CD4-positive, alpha-beta T cell treated with Interferon alpha-2 for 1 hour (primary cell): ENCODE data around the gene TNS4.

Source experiments
- DNase-seq, 2 donors: peaks; one replicate each; pipeline ENCODE4 v3.0.0-alpha.2; 2020 to 2022

Gene TNS4

DNA sequence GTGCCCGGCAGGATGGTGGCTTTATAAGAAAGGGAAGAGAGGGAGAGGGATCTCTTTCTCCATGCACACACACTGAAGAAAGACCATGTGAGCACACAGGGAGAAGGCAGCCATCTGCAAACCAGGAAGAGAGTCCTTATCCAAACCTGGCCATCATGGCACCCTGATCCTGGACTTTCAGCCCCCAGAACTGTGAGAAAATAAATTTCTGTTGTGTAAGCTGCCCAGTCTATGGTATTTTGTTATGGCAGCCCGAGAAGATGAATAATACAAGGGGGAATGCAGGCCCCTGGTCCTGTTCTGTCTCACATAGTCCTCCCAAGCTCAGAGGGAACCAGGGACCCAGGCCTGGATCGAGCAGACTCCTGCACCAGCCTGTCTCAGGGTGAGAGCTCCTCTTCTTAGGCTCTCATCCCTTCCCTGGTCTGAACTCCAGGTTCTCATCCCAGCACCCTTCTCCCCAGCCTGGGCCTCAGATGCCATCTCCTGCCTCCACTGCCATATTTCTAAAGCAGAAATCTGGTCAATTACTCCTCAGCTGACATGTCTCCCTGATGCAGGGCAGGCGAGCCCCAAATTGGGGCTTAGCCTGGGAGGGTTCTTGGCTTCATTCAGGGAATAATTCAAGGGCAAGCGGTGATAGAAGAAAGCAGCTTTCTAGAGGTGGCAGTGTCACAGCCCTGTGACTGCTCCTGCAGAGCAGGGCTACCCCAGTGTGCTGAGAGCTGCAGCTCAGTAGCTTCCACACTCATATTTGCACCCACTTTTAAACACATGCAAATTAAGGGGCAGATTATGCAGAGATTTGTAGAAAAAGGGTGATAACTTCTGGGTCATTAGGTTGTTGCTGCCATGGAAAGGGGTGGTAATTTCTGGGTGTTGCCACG is 29.3 kb downstream of the TNS4 start:
- DNase-seq = no peak

GRCh38 chr17:40470932-40471828 is 30.2 kb downstream of the TNS4 start:
- DNase-seq = no peak

- no peak for DNase-seq
These were observed 31.4 kb downstream of the TNS4 start for GRCh38 chr17:40469805-40470675.

- no peak for DNase-seq
These were observed 32.9 kb downstream of the TNS4 start for GRCh38 chr17:40468560-40468959.

GRCh38 chr17:40467281-40467867 is 34.0 kb downstream of the TNS4 start:
- no peak for DNase-seq

DNA sequence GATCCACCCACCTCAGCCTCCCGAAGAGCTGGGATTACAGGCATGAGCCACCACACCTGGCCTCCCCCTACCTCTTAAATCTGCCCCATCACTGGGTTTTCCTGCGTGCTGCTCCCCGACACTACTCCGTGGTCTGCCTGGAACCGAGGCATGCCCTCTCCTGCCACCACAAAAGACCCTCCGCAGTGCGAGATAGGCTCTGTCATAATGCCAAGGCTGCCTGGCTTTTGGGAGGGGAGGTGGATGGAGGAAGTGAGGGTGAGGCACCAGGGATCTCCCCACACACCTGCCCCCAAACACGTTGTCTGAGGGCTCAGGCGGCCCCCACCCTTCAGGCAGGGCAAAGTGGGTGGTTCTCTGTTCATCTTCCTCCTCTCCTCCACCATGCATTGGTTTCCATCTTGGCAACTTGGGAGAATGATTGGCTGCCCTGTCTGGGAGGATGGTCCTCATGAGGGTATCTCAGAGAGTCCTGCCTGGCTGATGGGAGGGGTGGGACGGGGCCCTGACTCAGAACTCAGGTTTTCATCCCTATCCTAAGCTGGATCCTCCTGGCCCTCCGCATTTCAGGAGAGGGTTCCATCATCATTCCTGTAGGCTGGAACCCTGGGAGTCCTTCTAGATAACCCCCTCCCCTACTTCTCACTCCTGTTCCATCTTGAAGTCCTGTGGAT is 35.0 kb downstream of the TNS4 start:
- no peak for DNase-seq

DNA sequence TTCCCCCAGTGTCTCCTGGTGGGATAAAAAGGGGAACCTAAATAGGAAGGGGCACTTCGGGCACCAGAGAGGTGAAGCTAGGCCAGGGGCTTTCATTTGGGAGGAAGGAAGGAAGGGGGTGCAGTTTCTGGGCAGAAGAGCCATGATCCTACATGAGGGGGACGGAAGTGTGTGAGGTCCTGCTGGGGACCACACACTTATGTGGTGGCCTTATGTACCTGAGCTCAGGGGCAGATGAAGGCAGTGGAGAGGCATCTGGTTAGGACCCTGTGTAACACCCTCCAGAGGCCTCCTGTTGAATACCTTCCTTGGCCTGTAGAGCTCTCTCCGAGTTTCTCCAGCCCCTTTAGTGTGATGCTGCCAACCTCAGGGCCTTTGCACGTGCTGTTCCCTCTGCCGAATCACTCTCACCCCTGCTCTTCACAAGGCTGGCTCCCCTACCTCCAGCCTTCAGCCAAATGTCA is 37.0 kb downstream of the TNS4 start:
- DNase-seq = no peak

DNA sequence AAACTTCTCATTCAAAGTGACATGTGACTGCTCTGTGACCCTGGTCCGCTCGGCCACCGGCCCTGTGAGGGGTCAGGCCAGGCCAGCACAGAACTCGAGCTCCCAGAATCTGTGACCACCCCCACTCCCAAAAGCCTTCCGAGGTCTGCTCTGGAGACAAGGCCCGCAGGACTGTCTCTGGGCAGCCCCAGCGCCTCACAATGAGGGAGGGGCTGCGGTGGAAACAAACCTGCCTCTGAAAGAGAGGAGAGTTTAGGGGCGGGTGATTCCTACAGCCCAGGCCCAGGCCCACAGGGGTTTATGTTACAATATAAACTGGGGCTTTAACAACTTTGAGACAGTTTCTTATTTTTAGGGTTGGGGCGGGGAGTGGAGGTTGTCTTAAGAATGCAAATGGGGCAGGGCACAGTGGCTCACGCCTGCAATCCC is 38.3 kb downstream of the TNS4 start:
- no peak for DNase-seq

GRCh38 chr17:40462343-40463121 is 38.9 kb downstream of the TNS4 start:
- no peak for DNase-seq

- no peak for DNase-seq
These were observed 39.6 kb downstream of the TNS4 start for GRCh38 chr17:40461732-40462342.

- DNase-seq = no peak
These were observed 40.3 kb downstream of the TNS4 start for GRCh38 chr17:40460968-40461731.

DNA sequence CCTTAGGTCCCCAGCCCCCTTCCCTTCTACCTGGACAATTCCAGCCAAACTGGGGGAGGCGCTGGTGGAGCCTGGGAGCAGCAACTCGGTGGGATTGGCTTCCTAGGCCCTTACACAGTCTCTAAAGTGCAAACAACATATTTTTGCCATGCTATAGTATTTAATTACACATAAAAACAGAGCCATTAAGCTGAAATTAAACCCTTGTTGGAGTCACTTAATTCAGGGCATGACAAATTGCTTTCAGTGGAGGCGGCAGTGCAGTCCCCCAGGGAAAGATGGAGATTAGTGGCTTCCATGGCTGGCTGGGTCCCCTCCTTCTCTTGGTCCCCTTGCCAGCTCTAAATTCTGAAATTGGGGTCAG is 40.8 kb downstream of the TNS4 start:
- DNase-seq = no peak

GRCh38 chr17:40459636-40460603 is 41.5 kb downstream of the TNS4 start:
- no peak for DNase-seq

DNA sequence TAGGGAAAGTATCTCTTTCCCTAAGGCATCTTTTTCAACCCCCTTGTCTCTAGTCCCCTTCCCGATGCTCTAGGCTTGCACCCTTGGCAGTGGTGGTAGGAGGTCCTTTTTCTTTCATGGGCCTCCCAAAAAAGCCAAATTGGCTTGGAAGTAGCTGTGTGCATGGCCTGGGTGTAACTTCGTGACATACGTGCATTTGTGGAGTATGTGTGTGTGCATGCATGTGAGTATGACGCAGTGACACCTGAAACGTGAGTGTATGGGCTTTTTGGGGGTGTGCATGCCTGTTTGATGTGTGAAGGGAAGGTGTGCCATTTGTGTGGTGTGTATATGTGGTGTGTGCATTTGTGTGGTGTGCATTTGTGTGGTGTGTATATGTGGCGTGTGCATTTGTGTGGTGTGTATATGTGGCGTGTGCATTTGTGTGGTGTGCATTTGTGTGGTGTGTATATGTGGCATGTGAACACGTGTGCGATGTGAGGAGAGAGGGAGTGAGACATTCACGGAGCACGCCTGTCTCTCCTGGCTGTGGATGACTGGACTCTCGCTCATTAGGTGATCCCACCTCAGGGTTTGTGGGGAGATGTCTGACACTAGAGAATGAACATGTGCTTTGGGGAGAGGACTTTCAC is 42.5 kb downstream of the TNS4 start:
- no peak for DNase-seq

DNA sequence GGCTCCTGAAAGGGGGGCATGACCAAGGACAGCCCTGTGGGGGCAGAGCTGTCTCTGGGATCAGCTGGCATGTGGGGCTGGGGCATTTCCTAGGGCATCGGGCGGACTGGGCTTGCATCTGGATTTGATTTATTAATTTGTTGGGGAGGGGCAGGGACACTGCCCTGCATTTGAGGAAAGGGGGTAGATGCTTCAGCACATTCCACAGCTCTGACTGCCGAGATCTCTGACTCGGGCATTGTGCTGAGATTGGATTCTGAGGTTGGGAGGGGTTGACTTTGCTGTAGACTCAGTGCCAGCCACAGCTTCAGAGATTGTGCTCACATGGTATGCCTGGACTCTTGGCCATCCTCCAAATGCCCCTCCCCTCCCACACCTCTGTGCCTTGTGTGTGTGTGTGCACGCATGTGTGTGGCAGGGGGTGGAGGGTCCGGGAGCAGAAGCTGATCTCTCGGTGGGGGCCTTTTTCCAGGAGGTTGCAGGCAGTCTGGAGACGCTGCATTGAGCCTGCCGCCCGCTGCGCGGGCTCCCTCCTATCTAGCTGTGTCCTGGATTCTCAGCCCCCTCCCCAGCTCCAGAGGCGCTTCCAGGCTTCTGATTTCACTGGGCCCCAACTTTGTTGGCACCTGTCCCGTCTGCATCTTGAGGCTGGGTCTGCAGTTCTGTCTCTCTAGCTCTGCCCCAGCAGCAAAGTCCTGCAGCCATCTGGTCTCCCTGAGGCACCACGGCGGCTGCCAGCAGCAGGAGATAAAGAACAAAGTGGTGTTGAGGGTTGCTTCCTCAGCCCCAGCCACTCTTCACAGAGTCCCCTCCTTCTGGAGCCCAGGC is 43.2 kb downstream of the TNS4 start:
- DNase-seq = no peak

DNA sequence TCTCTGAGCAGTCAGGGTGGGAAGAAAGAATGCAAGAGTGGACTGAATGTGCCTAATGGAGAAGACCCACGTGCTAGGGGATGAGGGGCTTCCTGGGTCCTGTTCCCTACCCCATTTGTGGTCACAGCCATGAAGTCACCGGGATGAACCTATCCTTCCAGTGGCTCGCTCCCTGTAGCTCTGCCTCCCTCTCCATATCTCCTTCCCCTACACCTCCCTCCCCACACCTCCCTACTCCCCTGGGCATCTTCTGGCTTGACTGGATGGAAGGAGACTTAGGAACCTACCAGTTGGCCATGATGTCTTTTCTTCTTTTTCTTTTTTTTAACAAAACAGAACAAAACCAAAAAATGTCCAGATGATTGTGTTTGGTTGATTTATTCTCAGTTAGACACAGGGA is 44.1 kb downstream of the TNS4 start:
- DNase-seq = no peak

- no peak for DNase-seq
These were observed 44.9 kb downstream of the TNS4 start for GRCh38 chr17:40456396-40456951.
